Measurements from ENCODE around the gene SPEM2. TPM values are rescaled to one million over a fixed set of nuclear protein-coding genes. Genes with fewer than 3 reads are reported as not detected.

The SPEM2 gene
- total RNA-seq, 1 experiment from 2014 or later: not detected

- 0 out of 2 replicates have a peak, but pooled peaks cover 7% of the 10 kb centered on the region for H3K79me2 ChIP-seq (ENCODE audit: insufficient read depth, low read length)
- no peak overlapping the region for H3K9ac ChIP-seq (ENCODE audit: low read length)
- no peak overlapping the region for H3K4me3 ChIP-seq (replicated peaks in 1 of 2; ENCODE audit: low read depth in 1 of 2, low read length in 2 of 2)
- intact Hi-C loops (cut with micrococcal nuclease): loop anchor here (5.0 kb wide), 1 partner anchor 34 kb away; the partner anchor contains the start of gene TMEM95
- no peak for DNase-seq (ENCODE audit: low read depth, low spot score)
- no TSS peak for BruUV-seq (replicated peaks)
- ChIA-PET POLR2A (no interaction called here), CTCF (no interaction called here), RAD21 (ENCODE audit: low non-redundant PET in 1 of 2, low total read pairs in 2 of 2, uncharacterized antibody in 2 of 2, unreplicated experiment in 2 of 2) (no interaction called here)
- no peaks in the 10 kb centered on the region for H3K9me3 ChIP-seq (ENCODE audit: control insufficient read depth in 1 of 2, insufficient read depth in 1 of 2, low read depth in 1 of 2, low read length in 2 of 2)
- peaks cover 7 to 22% of the 10 kb centered on the region in 2 experiments; a peak in 3 of 4 replicates for H3K4me1 ChIP-seq (ENCODE audit: control insufficient read depth in 1 of 2, insufficient read depth in 2 of 2, low read length in 2 of 2)
- no peak for ATAC-seq
- H3K9me2 ChIP-seq (ENCODE audit: insufficient read depth): no peaks in the 10 kb centered on the region
- TF ChIP-seq EZH2 (IDR thresholded peaks at IDR 0.05): no peak
- no peak for TF ChIP-seq ELF1 (IDR thresholded peaks at IDR 0.05; ENCODE audit: borderline replicate concordance, low read depth)
- no peak for TF ChIP-seq JUND (IDR thresholded peaks at IDR 0.05)
- TF ChIP-seq, protein P1, sequence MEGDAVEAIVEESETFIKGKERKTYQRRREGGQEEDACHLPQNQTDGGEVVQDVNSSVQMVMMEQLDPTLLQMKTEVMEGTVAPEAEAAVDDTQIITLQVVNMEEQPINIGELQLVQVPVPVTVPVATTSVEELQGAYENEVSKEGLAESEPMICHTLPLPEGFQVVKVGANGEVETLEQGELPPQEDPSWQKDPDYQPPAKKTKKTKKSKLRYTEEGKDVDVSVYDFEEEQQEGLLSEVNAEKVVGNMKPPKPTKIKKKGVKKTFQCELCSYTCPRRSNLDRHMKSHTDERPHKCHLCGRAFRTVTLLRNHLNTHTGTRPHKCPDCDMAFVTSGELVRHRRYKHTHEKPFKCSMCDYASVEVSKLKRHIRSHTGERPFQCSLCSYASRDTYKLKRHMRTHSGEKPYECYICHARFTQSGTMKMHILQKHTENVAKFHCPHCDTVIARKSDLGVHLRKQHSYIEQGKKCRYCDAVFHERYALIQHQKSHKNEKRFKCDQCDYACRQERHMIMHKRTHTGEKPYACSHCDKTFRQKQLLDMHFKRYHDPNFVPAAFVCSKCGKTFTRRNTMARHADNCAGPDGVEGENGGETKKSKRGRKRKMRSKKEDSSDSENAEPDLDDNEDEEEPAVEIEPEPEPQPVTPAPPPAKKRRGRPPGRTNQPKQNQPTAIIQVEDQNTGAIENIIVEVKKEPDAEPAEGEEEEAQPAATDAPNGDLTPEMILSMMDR (IDR thresholded peaks at IDR 0.05 in 2 of 3, conservative IDR thresholded peaks at IDR 0.05 in 1 of 3; ENCODE audit: borderline replicate concordance in 1 of 3, insufficient read depth in 1 of 3, low read depth in 2 of 3, low read length in 2 of 3): no peak
- TF ChIP-seq ZNF274 (IDR thresholded peaks at IDR 0.05; ENCODE audit: low read depth, low read length): no peak
- peaks cover 10 to 18% of the 10 kb centered on the region in 2 experiments; a peak in 3 of 4 replicates for H3K36me3 ChIP-seq (ENCODE audit: control insufficient read depth in 1 of 2, insufficient read depth in 2 of 2, low read length in 2 of 2)
- H3K27me3 ChIP-seq (ENCODE audit: insufficient read depth, low read length): no peaks in the 10 kb centered on the region
- no peak overlapping the region for H2AFZ ChIP-seq (ENCODE audit: low read depth, low read length, poor library complexity, severe bottlenecking)
- H4K20me1 ChIP-seq (ENCODE audit: insufficient read depth): no peaks in the 10 kb centered on the region
- no peak overlapping the region for H3K4me2 ChIP-seq (ENCODE audit: low read length)
- no peak overlapping the region for H3K27ac ChIP-seq (ENCODE audit: low read depth, low read length)
These were observed 34.1 kb upstream of the SPEM2 start for GRCh38 chr17:7391307-7391706.

Measured in HCT116 (cell line).